Upper lobe of right lung (tissue), 1 donor: Measurements from ENCODE around the gene GNB5. TPM values are rescaled to one million over a fixed set of nuclear protein-coding genes. Genes with fewer than 3 reads are reported as not detected.
"Not testable (repeated sequence)": the region's sequence is repeated elsewhere in the genome, so short reads cannot be mapped to it uniquely, and the experiment has no call there.

Experiments
- ATAC-seq: fragments of 200-7000 bp; cut with Tn5 transposase; one replicate; pipeline ENCODE4 v1.9.1; 2020; ENCODE audit warnings: mild to moderate bottlenecking, moderate library complexity
- DNase-seq: peaks from one replicate; pipeline ENCODE4 v3.0.0-alpha.2; 2020
- H3K27ac ChIP-seq: fragments of 200-600 bp; one replicate; pipeline ENCODE4 v1.8.0; 2022
- H3K27me3 ChIP-seq: fragments of 200-600 bp; one replicate; pipeline ENCODE4 v1.8.0; 2022; ENCODE audit warnings: mild to moderate bottlenecking
- H3K36me3 ChIP-seq: fragments of 200-600 bp; one replicate; pipeline ENCODE4 v1.8.0; 2022
- H3K4me1 ChIP-seq: fragments of 200-600 bp; one replicate; pipeline ENCODE4 v1.8.0; 2022
- H3K4me3 ChIP-seq: fragments of 200-600 bp; one replicate; pipeline ENCODE4 v1.8.0; 2022; ENCODE audit warnings: mild to moderate bottlenecking
- H3K9me3 ChIP-seq: fragments of 200-600 bp; one replicate; pipeline ENCODE4 v1.8.0; 2022
- intact Hi-C: fragments of 100-400 bp; cut with DNase I; formaldehyde crosslinking; loops from one replicate; pipeline ENCODE4 v1.11.0; 2022
- long read RNA-seq: library from polyadenylated mRNA; unstranded; transcript quantifications from one replicate; pipeline ENCODE4 v2.0.0, GENCODE V29; 2021
- total RNA-seq: library from RNA; stranded (reverse); fragmentation: NEBNext Ultra II Directional; extraction: Animal tissue kit (Norgen Biotek cat#: 25700); gene quantifications from one replicate; pipeline ENCODE4 v1.2.1, GENCODE V29; 2021
- TF ChIP-seq, protein P1 (sequence below): fragments of 200-600 bp; IDR thresholded peaks from one replicate; pipeline ENCODE4 v1.8.0; 2022; ENCODE audit warnings: antibody characterized with exemption
- donor health status: DM: no; HTN: yes; CAD: no; lungs with severe emphysema.

The GNB5 gene
- 16.7 TPM for total RNA-seq
- long read RNA-seq, transcript GNB5-202 (11 exons, 1,735 nt), result major isoform, 38 of 50 reads
- long read RNA-seq, partial matches to known transcripts, result 1 of 50 reads
- long read RNA-seq, other reads (novel, unspliced or antisense), result 11 of 50 reads

DNA sequence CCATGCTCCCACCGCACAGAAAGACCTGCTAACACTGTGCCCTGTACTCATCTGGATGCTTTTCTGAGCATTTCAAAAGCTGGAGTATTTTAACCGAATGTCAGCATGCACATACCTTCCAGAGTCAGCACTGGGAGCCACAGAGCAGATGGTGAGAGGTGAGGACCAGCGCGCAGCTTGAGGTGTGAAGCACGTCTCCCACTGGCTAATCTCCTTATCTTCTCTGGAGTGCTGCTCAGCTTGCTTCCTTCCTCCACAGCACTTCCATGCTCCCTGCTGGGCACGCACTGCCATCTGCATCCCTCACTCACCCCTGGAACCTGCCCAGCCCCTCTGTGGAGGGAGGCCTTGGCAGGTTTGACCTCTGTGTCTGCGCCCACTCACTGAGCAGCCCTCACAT, at the start of gene GNB5:
Gene GNB5, minus strand, starts transcription at position 186 of the 400 bp plus-strand sequence. CDS start 6,716 bp downstream, outside the sequence.
- intact Hi-C loops, result no loop called here
- TF ChIP-seq, protein P1, sequence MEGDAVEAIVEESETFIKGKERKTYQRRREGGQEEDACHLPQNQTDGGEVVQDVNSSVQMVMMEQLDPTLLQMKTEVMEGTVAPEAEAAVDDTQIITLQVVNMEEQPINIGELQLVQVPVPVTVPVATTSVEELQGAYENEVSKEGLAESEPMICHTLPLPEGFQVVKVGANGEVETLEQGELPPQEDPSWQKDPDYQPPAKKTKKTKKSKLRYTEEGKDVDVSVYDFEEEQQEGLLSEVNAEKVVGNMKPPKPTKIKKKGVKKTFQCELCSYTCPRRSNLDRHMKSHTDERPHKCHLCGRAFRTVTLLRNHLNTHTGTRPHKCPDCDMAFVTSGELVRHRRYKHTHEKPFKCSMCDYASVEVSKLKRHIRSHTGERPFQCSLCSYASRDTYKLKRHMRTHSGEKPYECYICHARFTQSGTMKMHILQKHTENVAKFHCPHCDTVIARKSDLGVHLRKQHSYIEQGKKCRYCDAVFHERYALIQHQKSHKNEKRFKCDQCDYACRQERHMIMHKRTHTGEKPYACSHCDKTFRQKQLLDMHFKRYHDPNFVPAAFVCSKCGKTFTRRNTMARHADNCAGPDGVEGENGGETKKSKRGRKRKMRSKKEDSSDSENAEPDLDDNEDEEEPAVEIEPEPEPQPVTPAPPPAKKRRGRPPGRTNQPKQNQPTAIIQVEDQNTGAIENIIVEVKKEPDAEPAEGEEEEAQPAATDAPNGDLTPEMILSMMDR, result no peak
- DNase-seq (no peak), ATAC-seq (peak; percentile 47)
- no peak within 1 kb of the TSS for H3K27ac ChIP-seq
- H3K27me3 ChIP-seq, result no peaks in the 10 kb centered on the region
- H3K4me1 ChIP-seq, result no peaks in the 10 kb centered on the region
- H3K9me3 ChIP-seq, result no peaks in the 10 kb centered on the region
- peaks cover 3% of the 10 kb centered on the region for H3K36me3 ChIP-seq
- H3K4me3 ChIP-seq, result no peak within 1 kb of the TSS

DNA sequence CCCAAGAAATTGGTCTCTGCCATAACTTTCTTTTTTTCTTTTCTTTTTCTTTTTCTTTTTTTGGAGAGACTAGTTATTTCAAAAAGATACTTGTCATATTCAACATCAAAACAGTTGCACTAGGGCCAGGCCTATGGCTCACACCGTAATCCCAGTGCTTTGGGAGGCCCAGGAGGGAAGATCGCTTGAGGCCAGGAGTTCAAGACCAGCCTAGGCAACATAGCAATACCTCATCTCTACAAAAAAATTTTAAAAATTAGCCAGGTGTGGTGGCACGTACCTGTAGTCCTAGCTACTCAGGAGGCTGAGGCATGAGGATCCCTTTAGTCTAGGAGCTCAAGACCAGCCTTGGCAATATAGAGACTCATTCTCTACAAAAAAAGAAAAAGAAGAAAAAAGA, 49.0 kb upstream of the GNB5 start:
- Histone ChIP-seq H3K27me3 (no peaks in the 10 kb centered on the region), H3K36me3 (peaks cover 27% of the 10 kb centered on the region), H3K27ac (no peak overlapping the region), H3K4me3 (no peak overlapping the region), H3K9me3 (no peaks in the 10 kb centered on the region), H3K4me1 (no peaks in the 10 kb centered on the region)
- intact Hi-C loops, result no loop called here
- DNase-seq (no peak), ATAC-seq (no peak)
- TF ChIP-seq, protein P1, result no peak

DNA sequence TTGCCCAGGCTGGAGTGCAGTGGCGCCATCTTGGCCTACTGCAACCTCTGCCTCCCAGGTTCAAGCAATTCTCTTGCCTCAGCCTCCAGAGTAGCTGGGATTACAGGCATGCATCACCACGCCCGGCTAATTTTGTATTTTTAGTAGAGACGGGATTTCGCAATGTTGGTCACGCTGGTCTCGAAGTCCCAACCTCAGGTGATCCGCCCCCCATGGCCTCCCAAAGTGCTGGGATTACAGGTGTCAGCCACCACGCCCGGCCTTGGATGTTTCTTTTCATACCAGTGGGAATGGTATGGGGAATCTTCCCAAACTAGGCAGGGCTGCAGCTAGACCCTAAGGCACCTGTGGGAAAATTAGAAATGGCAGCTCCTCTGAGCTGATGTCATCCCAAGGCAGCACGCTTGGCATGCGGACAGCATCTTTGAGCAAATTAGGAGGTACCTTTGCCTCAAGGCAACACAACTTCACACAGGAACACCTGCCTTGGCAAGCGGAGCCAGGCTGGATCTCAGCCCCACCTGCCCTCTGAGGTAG, 47.9 kb upstream of the GNB5 start:
- intact Hi-C loops, DNase-seq, H3K4me1 ChIP-seq, H3K9me3 ChIP-seq, H3K27me3 ChIP-seq, H3K27ac ChIP-seq, ATAC-seq, H3K4me3 ChIP-seq: not testable (repeated sequence)
- H3K36me3 ChIP-seq, result peaks cover 19% of the 10 kb centered on the region

DNA sequence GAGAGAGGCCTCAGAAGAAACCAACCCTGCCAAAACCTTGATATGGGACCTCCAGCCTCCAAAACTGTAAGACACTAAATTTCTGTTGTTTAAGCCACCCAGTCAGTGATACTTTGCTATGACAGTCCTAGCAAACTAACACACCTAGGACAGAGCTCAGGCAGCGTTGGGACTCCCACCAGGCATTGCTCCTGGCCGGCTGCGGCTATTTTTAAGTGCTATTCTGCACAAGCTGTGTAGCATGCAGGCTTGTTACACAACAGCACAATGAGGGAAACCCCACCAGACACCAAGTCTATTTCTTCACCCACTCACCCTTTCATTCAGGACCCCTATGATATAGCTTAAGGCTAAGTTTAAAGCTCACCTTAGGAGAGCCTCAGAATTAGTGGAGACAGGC, 47.0 kb upstream of the GNB5 start:
- H3K9me3 ChIP-seq, result no peaks in the 10 kb centered on the region
- H3K27ac ChIP-seq, result no peak overlapping the region
- intact Hi-C loops, result no loop called here
- ATAC-seq (no peak), DNase-seq (no peak)
- no peaks in the 10 kb centered on the region for H3K27me3 ChIP-seq
- H3K4me3 ChIP-seq, result no peak overlapping the region
- H3K4me1 ChIP-seq, result no peaks in the 10 kb centered on the region
- TF ChIP-seq, protein P1, result no peak
- H3K36me3 ChIP-seq, result peaks cover 15% of the 10 kb centered on the region

DNA sequence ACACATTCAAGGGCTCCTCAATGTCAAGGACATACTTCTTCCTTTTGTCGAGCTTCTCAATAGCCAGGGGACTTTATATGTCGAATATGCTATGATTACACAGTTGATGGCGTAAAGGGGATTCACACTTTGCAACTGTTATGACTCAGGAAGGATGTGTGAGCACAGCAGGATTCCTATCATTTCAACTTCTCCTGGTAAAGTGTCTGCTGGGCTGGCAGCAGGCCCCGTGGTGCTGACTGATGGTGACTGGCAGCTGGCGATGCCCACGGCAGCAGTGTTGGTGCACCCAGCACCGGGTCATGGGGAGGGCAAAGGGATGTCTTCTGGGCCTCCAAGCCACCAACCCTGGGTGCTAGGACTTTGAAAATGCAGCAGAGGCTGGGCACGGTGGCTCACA, 44.8 kb upstream of the GNB5 start:
- Histone ChIP-seq H3K27me3 (no peaks in the 10 kb centered on the region), H3K4me3 (no peak overlapping the region), H3K27ac (no peak overlapping the region), H3K36me3 (peaks cover 15% of the 10 kb centered on the region), H3K9me3 (no peaks in the 10 kb centered on the region), H3K4me1 (no peaks in the 10 kb centered on the region)
- ATAC-seq, result no peak
- intact Hi-C loops, result no loop called here
- TF ChIP-seq, protein P1, result no peak
- no peak for DNase-seq

DNA sequence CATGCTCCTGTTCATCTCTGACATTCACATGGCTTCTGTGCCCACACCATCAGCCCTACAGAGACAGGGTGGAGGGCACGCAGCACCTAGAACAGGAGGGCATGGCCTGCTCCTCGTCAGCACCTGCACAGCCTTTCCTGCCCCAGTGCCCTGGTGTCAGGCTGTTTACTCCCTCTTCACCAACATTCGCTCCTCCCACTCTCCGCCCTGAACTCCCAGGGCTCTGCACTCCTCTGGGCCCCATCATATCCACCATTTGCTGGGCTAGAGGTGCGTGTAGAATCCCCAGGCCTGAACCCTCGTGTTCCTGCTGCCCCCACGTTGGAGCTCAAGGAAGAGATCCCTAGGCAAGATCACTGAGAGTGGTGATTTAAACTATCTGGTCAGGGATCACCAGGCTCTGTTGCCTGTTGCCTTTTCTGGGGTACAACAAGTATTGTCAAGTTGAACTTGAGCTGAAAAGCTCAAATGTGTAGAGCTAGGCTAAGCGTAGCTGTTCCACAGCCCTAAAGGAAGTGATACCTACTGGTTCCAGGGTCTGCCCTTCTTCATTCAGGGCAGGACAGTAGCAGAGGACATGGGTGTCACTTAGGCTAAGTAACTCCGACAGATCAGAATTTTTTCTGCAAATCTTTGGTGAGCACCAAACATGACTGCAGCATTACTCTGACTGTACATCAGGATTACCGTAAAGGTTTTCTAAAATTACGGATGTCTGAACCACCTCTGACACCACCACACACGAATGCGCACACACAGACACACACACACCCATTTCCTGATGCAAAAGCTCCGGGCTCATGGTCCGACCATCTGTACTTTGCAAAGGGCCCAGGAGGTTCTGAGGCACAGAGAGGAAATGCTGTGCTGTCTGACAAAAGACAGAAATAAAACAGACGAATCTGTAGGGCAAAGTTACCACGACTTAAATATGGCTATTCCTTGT, 43.7 kb upstream of the GNB5 start:
- H3K36me3 ChIP-seq, result peaks cover 15% of the 10 kb centered on the region
- DNase-seq (no peak), ATAC-seq (peak; percentile 30)
- H3K4me1 ChIP-seq, result no peaks in the 10 kb centered on the region
- intact Hi-C loops, result no loop called here
- no peaks in the 10 kb centered on the region for H3K9me3 ChIP-seq
- no peak overlapping the region for H3K27ac ChIP-seq
- TF ChIP-seq, protein P1, result no peak
- H3K4me3 ChIP-seq, result no peak overlapping the region
- no peaks in the 10 kb centered on the region for H3K27me3 ChIP-seq
